HL-60 (cell line): ENCODE measurements around the gene ZNF689.

ENCODE experiments used
- DNase-seq, 2 experiments: peaks; one replicate each; pipeline ENCODE4 v3.0.0-alpha.2; 2010 to 2020; ENCODE audit warnings: low read depth in 1 of 2, low spot score in 1 of 2
- H3K27ac ChIP-seq: fragments of 250-450 bp; sonication (Bioruptor Pico); replicated peaks from 2 replicates; pipeline ENCODE4 v1.5.1; 2020; ENCODE audit warnings: mild to moderate bottlenecking, moderate library complexity
- H3K27me3 ChIP-seq: fragments of 250-450 bp; sonication (Bioruptor Pico); 2 replicates; pipeline ENCODE4 v1.5.1; 2021; ENCODE audit warnings: mild to moderate bottlenecking, moderate library complexity; ENCODE audit not compliant: insufficient read depth, poor library complexity, severe bottlenecking
- H3K4me3 ChIP-seq: replicated peaks from 2 replicates; pipeline ENCODE4 v1.5.1; 2011; ENCODE audit warnings: mild to moderate bottlenecking, control low read depth, low read length; ENCODE audit not compliant: insufficient read depth
- CTCF ChIP-seq: IDR thresholded peaks from one replicate; pipeline ENCODE4 v1.5.1; 2011; ENCODE audit warnings: low read length, control low read depth, inconsistent platforms; ENCODE audit not compliant: insufficient read depth
- GABPA ChIP-seq: IDR thresholded peaks from 2 replicates; pipeline ENCODE4 v1.6.1; 2012; ENCODE audit warnings: low read depth
- POLR2AphosphoS5 ChIP-seq: IDR thresholded peaks from 2 replicates; pipeline ENCODE4 v1.6.1; 2012; ENCODE audit warnings: low read depth
- REST ChIP-seq: IDR thresholded peaks from 2 replicates; pipeline ENCODE4 v1.6.1; 2012; ENCODE audit warnings: low read depth; ENCODE audit not compliant: insufficient replicate concordance
- SPI1 ChIP-seq: IDR thresholded peaks from 2 replicates; pipeline ENCODE4 v1.6.1; 2012; ENCODE audit warnings: low read depth, mild to moderate bottlenecking, borderline replicate concordance
- long read RNA-seq: library from polyadenylated mRNA; unstranded; transcript quantifications from one replicate; pipeline ENCODE4 v2.0.0, GENCODE V29; 2020

The ZNF689 gene
- long read RNA-seq, transcript ZNF689-201 (3 exons, 3,547 nt) = major isoform, 132 of 143 reads
- long read RNA-seq, partial matches to known transcripts = 1 of 143 reads
- long read RNA-seq, other reads (novel, unspliced or antisense) = 6 of 143 reads

DNA sequence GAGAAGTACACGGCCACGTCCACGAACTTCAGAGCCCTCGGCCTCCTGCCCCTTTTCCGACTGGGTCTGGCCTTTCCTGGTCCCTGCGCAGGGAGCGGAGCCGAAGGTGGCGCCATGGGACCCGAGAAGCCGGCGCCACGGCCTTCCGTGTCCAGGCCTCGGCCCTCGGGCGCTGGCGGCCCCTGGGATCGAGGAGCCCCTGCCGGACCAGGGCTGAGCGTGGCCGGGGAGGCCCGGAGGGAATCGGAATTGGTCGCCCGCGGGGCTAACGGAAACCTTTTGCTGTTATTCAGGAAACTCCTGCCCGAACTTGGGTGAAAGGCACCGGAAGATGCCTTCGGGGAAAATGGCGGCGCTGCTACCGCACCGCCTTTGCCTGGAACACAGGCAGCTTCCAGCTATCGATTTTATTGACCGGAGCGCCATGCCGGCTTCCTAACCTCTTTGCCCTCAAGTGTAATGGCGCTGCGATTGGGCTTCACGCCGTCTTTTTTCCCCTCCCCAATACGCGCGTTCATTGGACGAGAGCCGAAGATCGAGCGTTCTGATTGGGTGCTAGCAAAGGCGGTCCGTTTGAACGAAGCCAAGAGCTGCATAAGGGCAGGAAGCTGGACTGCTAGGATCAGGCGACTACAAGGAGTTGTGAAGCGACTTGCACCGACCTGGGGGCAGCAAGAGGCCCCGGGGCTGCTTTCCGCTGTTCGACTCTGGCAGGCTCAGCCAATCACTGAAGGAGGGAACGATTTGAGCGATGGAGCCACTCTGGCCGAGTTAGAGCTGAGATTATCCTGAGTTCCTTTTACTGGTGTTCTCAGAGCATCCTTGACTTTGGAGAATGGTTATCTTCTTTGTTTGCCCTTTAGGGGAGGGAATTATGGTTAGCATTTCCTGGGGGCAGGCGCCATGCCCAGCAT lies at the start of gene ZNF689:
Gene ZNF689, minus strand, starts transcription at position 464 of the 914 bp plus-strand sequence. Its CDS starts 348 bp downstream, at position 116.
- H3K27me3 ChIP-seq = no peaks in the 10 kb centered on the region
- DNase-seq = peak; percentile 95 to 96
- TF ChIP-seq SPI1 (no peak), REST (peak; percentile 60), CTCF (no peak), POLR2AphosphoS5 (peak; percentile 49; the same call in 1 of the 2 replicates), GABPA (no peak)
- peak within 1 kb of the TSS; percentile 71 for H3K4me3 ChIP-seq
- H3K27ac ChIP-seq = peak within 1 kb of the TSS; percentile 98

- H3K4me3 ChIP-seq = peak overlapping the region; percentile 63
- TF ChIP-seq SPI1 (peak; percentile 91), GABPA (no peak), POLR2AphosphoS5 (no peak; the same call in 1 of the 2 replicates)
- H3K27me3 ChIP-seq = no peaks in the 10 kb centered on the region
- peak; percentile 95 to 97 for DNase-seq
- peak overlapping the region; percentile 99 for H3K27ac ChIP-seq
Measured at GRCh38 chr16:30658731-30659506, 48.7 kb upstream of the ZNF689 start.

GRCh38 chr16:30657866-30658730 lies 47.9 kb upstream of the ZNF689 start, which contains the start of gene FBRS:
Gene FBRS (plus strand): TSS chr16:30658431. CDS start chr16:30659519, 1,088 bp downstream.
- Histone ChIP-seq H3K4me3 (peak within 1 kb of the TSS; percentile 63), H3K27ac (peak within 1 kb of the TSS; percentile 99), H3K27me3 (no peaks in the 10 kb centered on the region)
- TF ChIP-seq REST = no peak
- TF ChIP-seq SPI1 = peak; percentile 58; the same call in 1 of the 2 replicates
- TF ChIP-seq CTCF = peak; percentile 76
- peak; percentile 74; the same call in 1 of the 2 replicates for TF ChIP-seq POLR2AphosphoS5
- TF ChIP-seq GABPA = peak; percentile 56; the same call in 1 of the 2 replicates
- peak; percentile 100 for DNase-seq
